SH-SY5Y (cell line): ENCODE results near the gene OSBPL2.

ENCODE experiments used
- GATA2 ChIP-seq: IDR thresholded peaks from 2 replicates; pipeline ENCODE4 v1.6.1; 2011; ENCODE audit warnings: mild to moderate bottlenecking, low read depth, low read length
- GATA3 ChIP-seq: IDR thresholded peaks from 2 replicates; pipeline ENCODE4 v1.6.1; 2011; ENCODE audit warnings: low read depth, mild to moderate bottlenecking, low read length, moderate library complexity

GRCh38 chr20:62252342-62252966, 14.1 kb downstream of the OSBPL2 start:
- no peak for TF ChIP-seq GATA3
- TF ChIP-seq GATA2: no peak
